HG03565 (cell line): Measurements from ENCODE around the gene DNAJC4.
A peak's percentile ranks its signal among the peaks of the same experiment; 100 is the strongest.

Experiments
- ATAC-seq: cut with Tn5 transposase; IDR thresholded peaks from one replicate; pipeline ENCODE4 v1.9.1; 2021; ENCODE audit warnings: mild to moderate bottlenecking, moderate library complexity; ENCODE audit not compliant: unreplicated experiment

DNAJC4 gene

GRCh38 chr11:64208086-64208795 is 22.1 kb upstream of the DNAJC4 start:
- ATAC-seq: peak; percentile 4

- ATAC-seq: no peak
Measured at GRCh38 chr11:64208796-64209562, 21.4 kb upstream of the DNAJC4 start.

- no peak for ATAC-seq
Measured at GRCh38 chr11:64209563-64209843, 20.8 kb upstream of the DNAJC4 start.

- ATAC-seq: no peak
Measured at GRCh38 chr11:64210301-64211020, 19.9 kb upstream of the DNAJC4 start.

GRCh38 chr11:64211181-64211872 is 19.0 kb upstream of the DNAJC4 start:
- ATAC-seq: no peak

GRCh38 chr11:64216879-64217278 is 13.5 kb upstream of the DNAJC4 start:
- no peak for ATAC-seq

- ATAC-seq: no peak
Measured at GRCh38 chr11:64218628-64219353, 11.6 kb upstream of the DNAJC4 start.

GRCh38 chr11:64219354-64219684 is 11.0 kb upstream of the DNAJC4 start:
- no peak for ATAC-seq

- ATAC-seq: no peak
Measured at GRCh38 chr11:64219755-64220154, 10.6 kb upstream of the DNAJC4 start.

- no peak for ATAC-seq
Measured at GRCh38 chr11:64220271-64220670, 10.1 kb upstream of the DNAJC4 start.

GRCh38 chr11:64220798-64221197 is 9.6 kb upstream of the DNAJC4 start:
- no peak for ATAC-seq

- no peak for ATAC-seq
Measured at GRCh38 chr11:64222651-64223000, 7.7 kb upstream of the DNAJC4 start.

- ATAC-seq: no peak
Measured at GRCh38 chr11:64223001-64223651, 7.2 kb upstream of the DNAJC4 start.

GRCh38 chr11:64224151-64224890 is 6.0 kb upstream of the DNAJC4 start:
- ATAC-seq: no peak

GRCh38 chr11:64224891-64225607 is 5.3 kb upstream of the DNAJC4 start:
- ATAC-seq: no peak

GRCh38 chr11:64225608-64226506 is 4.5 kb upstream of the DNAJC4 start, which contains the start of the genes NUDT22 and TRPT1:
Gene NUDT22 (plus strand): TSS chr11:64226274. CDS start chr11:64226653, 379 bp downstream.
Gene TRPT1 (minus strand): TSS chr11:64226186. CDS start chr11:64225860, 326 bp downstream.
- ATAC-seq: no peak

GRCh38 chr11:64226507-64227051 is 3.8 kb upstream of the DNAJC4 start:
- no peak for ATAC-seq
